ENCODE data around the gene PLXNB2.

PLXNB2 gene

GRCh38 chr22:50292643-50293440 lies 14.6 kb downstream of the PLXNB2 start:
- Histone ChIP-seq H3K9ac (ENCODE audit: low read length) (no peak overlapping the region), H3K36me3 (ENCODE audit: insufficient read depth, low read length) (no peaks in the 10 kb centered on the region), H2AFZ (ENCODE audit: low read length) (no peak overlapping the region), H3K27me3 (ENCODE audit: insufficient read depth, low read length) (peaks cover 19% of the 10 kb centered on the region), H3K4me2 (ENCODE audit: low read length) (peak overlapping the region; percentile 34; the same call in 1 of the 2 replicates), H3F3A (ENCODE audit: insufficient read depth, low read length) (0 out of 2 replicates have a peak, but pooled peaks cover 3% of the 10 kb centered on the region), H4K20me1 (ENCODE audit: insufficient read depth, low read length) (no peaks in the 10 kb centered on the region), H3K9me3 (ENCODE audit: low read length) (no peaks in the 10 kb centered on the region), H3K79me2 (ENCODE audit: insufficient read depth, low read length) (no peaks in the 10 kb centered on the region), H3K4me3 (ENCODE audit: low read depth, low read length, poor library complexity, severe bottlenecking) (no peak overlapping the region), H3K4me1 (ENCODE audit: insufficient read depth, low read length, severe bottlenecking) (peaks cover 19% of the 10 kb centered on the region), H3K9me2 (ENCODE audit: low read depth, low read length) (no peaks in the 10 kb centered on the region), H3K27ac (ENCODE audit: low read depth, low read length, poor library complexity, severe bottlenecking) (no peak overlapping the region)
- no peak for TF ChIP-seq EZH2 (IDR thresholded peaks at IDR 0.05; ENCODE audit: borderline replicate concordance, low read length)
- TF ChIP-seq CTCF (IDR thresholded peaks at IDR 0.05; ENCODE audit: low read length), result no peak

- H3K9ac ChIP-seq (ENCODE audit: low read length), result no peak overlapping the region
- no peaks in the 10 kb centered on the region for H3F3A ChIP-seq (ENCODE audit: insufficient read depth, low read length)
- no peaks in the 10 kb centered on the region for H3K79me2 ChIP-seq (ENCODE audit: insufficient read depth, low read length)
- H2AFZ ChIP-seq (ENCODE audit: low read length), result no peak overlapping the region
- H3K9me3 ChIP-seq (ENCODE audit: low read length), result no peaks in the 10 kb centered on the region
- peaks cover 29% of the 10 kb centered on the region for H3K27me3 ChIP-seq (ENCODE audit: insufficient read depth, low read length)
- H4K20me1 ChIP-seq (ENCODE audit: insufficient read depth, low read length), result no peaks in the 10 kb centered on the region
- H3K9me2 ChIP-seq (ENCODE audit: low read depth, low read length), result no peaks in the 10 kb centered on the region
- no peaks in the 10 kb centered on the region for H3K36me3 ChIP-seq (ENCODE audit: insufficient read depth, low read length)
- H3K4me2 ChIP-seq (ENCODE audit: low read length), result no peak overlapping the region
- no peak overlapping the region for H3K4me3 ChIP-seq (ENCODE audit: low read depth, low read length, poor library complexity, severe bottlenecking)
- peaks cover 19% of the 10 kb centered on the region for H3K4me1 ChIP-seq (ENCODE audit: insufficient read depth, low read length, severe bottlenecking)
- TF ChIP-seq CTCF (IDR thresholded peaks at IDR 0.05; ENCODE audit: low read length) (no peak), EZH2 (IDR thresholded peaks at IDR 0.05; ENCODE audit: borderline replicate concordance, low read length) (no peak)
- H3K27ac ChIP-seq (ENCODE audit: low read depth, low read length, poor library complexity, severe bottlenecking), result no peak overlapping the region
Measured at GRCh38 chr22:50289942-50290630, 17.4 kb downstream of the PLXNB2 start.

GRCh38 chr22:50289151-50289941 lies 18.1 kb downstream of the PLXNB2 start:
- no peak overlapping the region for H3K4me2 ChIP-seq (ENCODE audit: low read length)
- no peaks in the 10 kb centered on the region for H3K36me3 ChIP-seq (ENCODE audit: insufficient read depth, low read length)
- no peaks in the 10 kb centered on the region for H3F3A ChIP-seq (ENCODE audit: insufficient read depth, low read length)
- H3K9me2 ChIP-seq (ENCODE audit: low read depth, low read length), result no peaks in the 10 kb centered on the region
- H4K20me1 ChIP-seq (ENCODE audit: insufficient read depth, low read length), result no peaks in the 10 kb centered on the region
- no peak overlapping the region for H3K27ac ChIP-seq (ENCODE audit: low read depth, low read length, poor library complexity, severe bottlenecking)
- no peak overlapping the region for H3K9ac ChIP-seq (ENCODE audit: low read length)
- H3K79me2 ChIP-seq (ENCODE audit: insufficient read depth, low read length), result no peaks in the 10 kb centered on the region
- no peak overlapping the region for H2AFZ ChIP-seq (ENCODE audit: low read length)
- H3K4me1 ChIP-seq (ENCODE audit: insufficient read depth, low read length, severe bottlenecking), result peaks cover 19% of the 10 kb centered on the region
- peaks cover 26% of the 10 kb centered on the region for H3K27me3 ChIP-seq (ENCODE audit: insufficient read depth, low read length)
- no peaks in the 10 kb centered on the region for H3K9me3 ChIP-seq (ENCODE audit: low read length)
- no peak overlapping the region for H3K4me3 ChIP-seq (ENCODE audit: low read depth, low read length, poor library complexity, severe bottlenecking)
- TF ChIP-seq CTCF (IDR thresholded peaks at IDR 0.05; ENCODE audit: low read length), result no peak
- TF ChIP-seq EZH2 (IDR thresholded peaks at IDR 0.05; ENCODE audit: borderline replicate concordance, low read length), result no peak
